Astrocyte (in vitro differentiated cells and primary cell): ENCODE measurements around the gene EYS.

Experiments used
- CTCF ChIP-seq: IDR thresholded peaks from 2 replicates; pipeline ENCODE4 v1.5.1; 2011; ENCODE audit warnings: low read depth, mild to moderate bottlenecking, inconsistent platforms, low read length, moderate library complexity; ENCODE audit not compliant: insufficient read depth
- EZH2 ChIP-seq: IDR thresholded peaks from 2 replicates; pipeline ENCODE4 v1.6.1; 2012; ENCODE audit warnings: mild to moderate bottlenecking, low read length, inconsistent platforms; ENCODE audit not compliant: insufficient read depth

GRCh38 chr6:63677282-63677681, 2029.7 kb downstream of the EYS start:
- no peak for TF ChIP-seq EZH2
- TF ChIP-seq CTCF = no peak
